ENCODE data around the gene MAPK1IP1L.

GRCh38 chr14:55092341-55092740 lies 40.9 kb downstream of the MAPK1IP1L start:
- TF ChIP-seq CTCF (IDR thresholded peaks at IDR 0.05) (no peak), EZH2 (IDR thresholded peaks at IDR 0.05; ENCODE audit: borderline replicate concordance, insufficient read depth, low read depth, low read length, poor library complexity, severe bottlenecking) (no peak)
